Measurements from ENCODE around the gene PLEKHA7.

GRCh38 chr11:16881074-16881709, 133.0 kb downstream of the PLEKHA7 start:
- TF ChIP-seq PATZ1 (CRISPR knock-in tag; IDR thresholded peaks at IDR 0.05; ENCODE audit: borderline replicate concordance) (no peak), GLIS3 (CRISPR knock-in tag; IDR thresholded peaks at IDR 0.05) (no peak), CREB5 (CRISPR knock-in tag; IDR thresholded peaks at IDR 0.05; ENCODE audit: low read depth) (no peak), ESRRG (CRISPR knock-in tag; IDR thresholded peaks at IDR 0.05) (no peak), TCF4 (CRISPR knock-in tag; IDR thresholded peaks at IDR 0.05; ENCODE audit: borderline replicate concordance) (no peak), SNAI2 (CRISPR knock-in tag; IDR thresholded peaks at IDR 0.05) (no peak), ZNF70 (CRISPR knock-in tag; IDR thresholded peaks at IDR 0.05) (no peak), TOX (CRISPR knock-in tag; IDR thresholded peaks at IDR 0.05; ENCODE audit: borderline replicate concordance) (no peak), BACH2 (CRISPR knock-in tag; IDR thresholded peaks at IDR 0.05; ENCODE audit: borderline replicate concordance) (no peak), ZNF565 (CRISPR knock-in tag; conservative IDR thresholded peaks at IDR 0.05; ENCODE audit: low read depth) (no peak)

Measured in SK-N-SH treated with all-trans-retinoic acid at 6 μM for 48 hours (cell line).